PC-9 (cell line): Measurements from ENCODE around the gene AP3S2. TPM values are rescaled to one million over a fixed set of nuclear protein-coding genes. Genes with fewer than 3 reads are reported as not detected.

Experiments used
- BruUV-seq: library from RNA; stranded (reverse); fragments of 400-500 nt; replicated peaks from 2 replicates; lab custom pipeline; 2021; lab: Mats Ljungman, UMichigan
- CTCF ChIA-PET: fragments of 300-600 bp; sonication (Branson Sonifier 250); formaldehyde crosslinking; loops from one replicate; lab custom pipeline; 2022; ENCODE audit warnings: antibody characterized with exemption; lab: Charles Lee
- POLR2A ChIA-PET: fragments of 300-600 bp; sonication (Branson Sonifier 250); formaldehyde crosslinking; loops from one replicate; lab custom pipeline; 2022; ENCODE audit warnings: antibody characterized with exemption; ENCODE audit not compliant: unreplicated experiment; lab: Charles Lee
- DNase-seq, 2 experiments: peaks; one replicate each; pipeline versions ENCODE4 v3.0.0 to v3.0.0-alpha.2; 2015 to 2022; ENCODE audit warnings: mixed read lengths in 1 of 2
- H2AFZ ChIP-seq: fragments of 200-600 bp; sonication (generic); 2 replicates; pipeline ENCODE4 v1.8.1; 2017; ENCODE audit warnings: antibody characterized with exemption
- H3F3A ChIP-seq: fragments of 200-600 bp; sonication (generic); 2 replicates; pipeline ENCODE4 v1.8.1; 2017; ENCODE audit warnings: antibody characterized with exemption, mild to moderate bottlenecking, low read depth; ENCODE audit not compliant: insufficient read depth
- H3K27ac ChIP-seq: fragments of 200-600 bp; sonication (generic); 2 replicates; pipeline ENCODE4 v1.6.1; 2016; ENCODE audit warnings: mixed run types
- H3K27me3 ChIP-seq: fragments of 200-600 bp; sonication (generic); 2 replicates; pipeline ENCODE4 v1.6.1; 2016; ENCODE audit warnings: low read depth, mixed run types; ENCODE audit not compliant: insufficient read depth
- H3K36me3 ChIP-seq: fragments of 200-600 bp; sonication (generic); 2 replicates; pipeline ENCODE4 v1.6.1; 2016; ENCODE audit warnings: low read depth, mixed run types
- H3K4me1 ChIP-seq: fragments of 200-600 bp; sonication (generic); replicated peaks from 2 replicates; pipeline ENCODE4 v1.6.1; 2016; ENCODE audit warnings: mixed run types; ENCODE audit not compliant: insufficient read depth
- H3K4me2 ChIP-seq: fragments of 200-600 bp; sonication (generic); 2 replicates; pipeline ENCODE4 v1.6.1; 2017; ENCODE audit warnings: mixed run types
- H3K4me3 ChIP-seq: fragments of 200-600 bp; sonication (generic); 2 replicates; pipeline ENCODE4 v1.6.1; 2016; ENCODE audit warnings: mixed run types
- H3K79me2 ChIP-seq: fragments of 200-600 bp; sonication (generic); 2 replicates; pipeline ENCODE4 v1.6.1; 2017; ENCODE audit warnings: low read depth, mixed run types
- H3K9me2 ChIP-seq: fragments of 200-600 bp; sonication (generic); 2 replicates; pipeline ENCODE4 v1.8.1; 2017; ENCODE audit warnings: mild to moderate bottlenecking; ENCODE audit not compliant: insufficient read depth
- H3K9me3 ChIP-seq: fragments of 200-600 bp; sonication (generic); 2 replicates; pipeline ENCODE4 v1.8.1; 2016; ENCODE audit warnings: low read depth; ENCODE audit not compliant: insufficient read depth
- H4K20me1 ChIP-seq: fragments of 200-600 bp; sonication (generic); 2 replicates; pipeline ENCODE4 v1.8.1; 2017; ENCODE audit not compliant: insufficient read depth
- CTCF ChIP-seq: fragments of 200-600 bp; sonication (generic); conservative IDR thresholded peaks from 2 replicates; pipeline ENCODE4 v1.6.1; 2017; ENCODE audit warnings: mixed run types, antibody characterized with exemption, mild to moderate bottlenecking, moderate library complexity
- EZH2 ChIP-seq: fragments of 200-600 bp; sonication (generic); IDR thresholded peaks from 2 replicates; pipeline ENCODE4 v1.8.0; 2017; ENCODE audit warnings: antibody characterized with exemption, low read depth
- intact Hi-C: fragments of 100-400 bp; cut with micrococcal nuclease; formaldehyde crosslinking; loops from one replicate; pipeline ENCODE4 v1.10.0; 2022; ENCODE audit not compliant: unreplicated experiment
- total RNA-seq: library from RNA; stranded (reverse); gene quantifications from 2 replicates; pipeline ENCODE4 v1.2.3, GENCODE V29; 2021

The AP3S2 gene
- total RNA-seq, 1 experiment from 2014 or later: 57.6 TPM

GRCh38 chr15:89813381-89814111, 80.2 kb downstream of the AP3S2 start:
- TF ChIP-seq EZH2 (no peak), CTCF (no peak)
- no peak for DNase-seq
- Histone ChIP-seq H3K4me2 (peak overlapping the region; percentile 96), H3K4me3 (peak overlapping the region; percentile 76), H3K79me2 (peaks cover 70% of the 10 kb centered on the region), H3K36me3 (peaks cover 15% of the 10 kb centered on the region; the same call in 1 of the 2 replicates), H4K20me1 (peaks cover 23% of the 10 kb centered on the region), H3F3A (peaks cover 26% of the 10 kb centered on the region), H3K9me2 (no peaks in the 10 kb centered on the region), H2AFZ (peak overlapping the region; percentile 71), H3K4me1 (peaks cover 45% of the 10 kb centered on the region), H3K27me3 (no peaks in the 10 kb centered on the region), H3K27ac (peak overlapping the region; percentile 51), H3K9me3 (no peaks in the 10 kb centered on the region)
- POLR2A ChIA-PET: interaction anchor here (1.0 kb wide), 1 partner anchor 15 kb away, joined by 5 read pairs; no protein-coding TSS in a partner anchor
- CTCF ChIA-PET: no interaction called here
- BruUV-seq: TSS peak; percentile 30
- intact Hi-C loops: loop anchor here (2.0 to 5.0 kb wide), 4 partner anchors 31 to 64 kb away; partner anchors contain the start of gene MESP1

- Histone ChIP-seq H4K20me1 (peaks cover 29% of the 10 kb centered on the region), H3K4me3 (peak overlapping the region; percentile 76; the same call in 1 of the 2 replicates), H3K79me2 (peaks cover 77% of the 10 kb centered on the region), H3K27ac (peak overlapping the region; percentile 51), H3F3A (peaks cover 26% of the 10 kb centered on the region), H3K9me3 (no peaks in the 10 kb centered on the region), H3K4me2 (peak overlapping the region; percentile 96), H2AFZ (0 out of 2 replicates have a peak overlapping the region, but pooled peaks have one; percentile 71), H3K36me3 (peaks cover 15% of the 10 kb centered on the region; the same call in 1 of the 2 replicates), H3K4me1 (peaks cover 52% of the 10 kb centered on the region), H3K9me2 (no peaks in the 10 kb centered on the region), H3K27me3 (no peaks in the 10 kb centered on the region)
- CTCF ChIA-PET: interaction anchor here (1.0 kb wide), 1 partner anchor 51 kb away, joined by 3 read pairs; no protein-coding TSS in a partner anchor
- no TSS peak for BruUV-seq
- TF ChIP-seq EZH2 (no peak), CTCF (no peak)
- DNase-seq: no peak
- intact Hi-C loops: loop anchor here (2.0 to 5.0 kb wide), 4 partner anchors 32 to 64 kb away; partner anchors contain the start of gene MESP1
- POLR2A ChIA-PET: interaction anchor here (0.6 kb wide), 1 partner anchor 24 kb away, joined by 3 read pairs; no protein-coding TSS in a partner anchor
Measured at GRCh38 chr15:89812847-89813320, 80.9 kb downstream of the AP3S2 start.
